ENCODE data around the gene IMPA2. TPM values are rescaled to one million over a fixed set of nuclear protein-coding genes. Genes with fewer than 3 reads are reported as not detected.
A peak's percentile ranks its signal among the peaks of the same experiment; 100 is the strongest.

The IMPA2 gene
- total and polyA plus RNA-seq, 2 of the 13 experiments (the other 11 are each of a cell fraction or from before 2014, with no cell fraction given) = 37.8 to 71.8 TPM

- no TSS peak for BruUV-seq (replicated peaks)
- Histone ChIP-seq H4K20me1 (ENCODE audit: insufficient read depth, low read length) (no peaks in the 10 kb centered on the region), H3K27ac (ENCODE audit: extremely low read length, insufficient read depth, low read length) (no peak overlapping the region), H3K9ac (ENCODE audit: insufficient read depth, low read depth, low read length) (no peak overlapping the region), H3K36me3 (replicated peaks in 1 of 2; ENCODE audit: control insufficient read depth in 1 of 2, insufficient read depth in 2 of 2, low read length in 2 of 2) (no peaks in the 10 kb centered on the region), H3K27me3 (ENCODE audit: control insufficient read depth in 1 of 2, insufficient read depth in 2 of 2, low read length in 2 of 2) (no peaks in the 10 kb centered on the region), H3K4me1 (ENCODE audit: insufficient read depth, low read length) (peaks cover 46% of the 10 kb centered on the region), H3K79me2 (ENCODE audit: insufficient read depth, low read length) (no peaks in the 10 kb centered on the region), H3K4me2 (ENCODE audit: low read depth, low read length) (peak overlapping the region; percentile 31), H2AFZ (ENCODE audit: low read length) (no peak overlapping the region), H3K9me3 (ENCODE audit: low read length) (no peaks in the 10 kb centered on the region), H3K4me3 (replicated peaks in 1 of 3; ENCODE audit: insufficient read depth in 1 of 3, low read depth in 2 of 3, low read length in 3 of 3) (no peak overlapping the region)
- FAIRE-seq (no peak), DNase-seq (ENCODE audit: low spot score) (no peak), ATAC-seq (peak; percentile 37)
- POLR2A ChIA-PET = interaction anchor here (1.0 kb wide), 1 partner anchor 20 kb away, joined by 3 read pairs; the partner anchor contains the start of gene IMPA2
- in situ Hi-C loops (cut with HindIII; ENCODE audit: extremely low pct_ligation_motif_present, low pct_unique_long_range_greater_than_20kb) = no loop called here
- WGBS (ENCODE audit: low lambda C conversion rate) = 60% methylated on average over 17 of the region's 17 CpGs
- intact Hi-C loops (cut with micrococcal nuclease; ENCODE audit: unreplicated experiment) = no loop called here
- CTCF ChIA-PET (ENCODE audit: low intra/inter-chr PET ratio, low total read pairs) = no interaction called here
- no peak for TF ChIP-seq ZNF33A (CRISPR knock-in tag; IDR thresholded peaks at IDR 0.05; ENCODE audit: borderline replicate concordance)
- no peak for TF ChIP-seq DZIP1 (CRISPR knock-in tag; IDR thresholded peaks at IDR 0.05)
- TF ChIP-seq ATF7 (IDR thresholded peaks at IDR 0.05) = no peak
- TF ChIP-seq ATF7 (CRISPR knock-in tag; IDR thresholded peaks at IDR 0.05) = no peak
- no peak for TF ChIP-seq HOMEZ (CRISPR knock-in tag; IDR thresholded peaks at IDR 0.05; ENCODE audit: low read depth)
- no peak for TF ChIP-seq ZMAT5 (CRISPR knock-in tag; IDR thresholded peaks at IDR 0.05; ENCODE audit: borderline replicate concordance, low read depth)
- no peak for TF ChIP-seq YY1 (IDR thresholded peaks at IDR 0.05; ENCODE audit: insufficient read depth, insufficient replicate concordance, low read depth, low read length)
- TF ChIP-seq HOXD1 (CRISPR knock-in tag; IDR thresholded peaks at IDR 0.05) = no peak
- TF ChIP-seq ZNF597 (CRISPR knock-in tag; IDR thresholded peaks at IDR 0.05) = no peak
- TF ChIP-seq ZNF713 (CRISPR knock-in tag; IDR thresholded peaks at IDR 0.05) = no peak
- no peak for TF ChIP-seq FOXK1 (CRISPR knock-in tag; IDR thresholded peaks at IDR 0.05; ENCODE audit: borderline replicate concordance, low read depth)
- no peak for TF ChIP-seq THAP9 (CRISPR knock-in tag; IDR thresholded peaks at IDR 0.05; ENCODE audit: borderline replicate concordance)
- no peak for TF ChIP-seq SYNCRIP (IDR thresholded peaks at IDR 0.05; ENCODE audit: insufficient read depth, low read depth, low read length)
- TF ChIP-seq ZNF383 (CRISPR knock-in tag; IDR thresholded peaks at IDR 0.05; ENCODE audit: borderline replicate concordance) = no peak
- TF ChIP-seq GTF3A (CRISPR knock-in tag; conservative IDR thresholded peaks at IDR 0.05) = no peak
These were observed 20.4 kb upstream of the IMPA2 start for GRCh38 chr18:11960743-11961380.

Measured in HepG2 (cell line).